HCT116 (cell line): ENCODE measurements around the gene GALNT7. TPM values are rescaled to one million over a fixed set of nuclear protein-coding genes. Genes with fewer than 3 reads are reported as not detected.

Source experiments
- ATAC-seq: fragments of 200-7000 bp; cut with Tn5 transposase; 2 replicates; pipeline ENCODE4 v1.9.1; 2020; ENCODE audit warnings: mild to moderate bottlenecking, moderate library complexity
- BruUV-seq: library from RNA; stranded (reverse); fragments of 400-500 nt; replicated peaks from 2 replicates; lab custom pipeline; 2021; lab: Mats Ljungman, UMichigan
- CTCF ChIA-PET: fragments of 300-600 bp; sonication (Branson Sonifier 250); formaldehyde crosslinking; loops from one replicate; lab custom pipeline; 2021; ENCODE audit warnings: antibody characterized with exemption; lab: Charles Lee
- POLR2A ChIA-PET: fragments of 300-600, 350-600 bp; sonication (Branson Sonifier 250); formaldehyde crosslinking; loops from one replicate; lab custom pipeline; 2021; ENCODE audit warnings: antibody characterized with exemption; lab: Charles Lee
- RAD21 ChIA-PET, 2 experiments: fragments of 300-600 bp; sonication (Branson Sonifier 250); formaldehyde crosslinking; loops; one replicate each; lab custom pipeline; 2023; ENCODE audit warnings: low total read pairs in 2 of 2; ENCODE audit not compliant: uncharacterized antibody in 2 of 2, unreplicated experiment in 2 of 2, low non-redundant PET in 1 of 2; lab: Charles Lee
- DNase-seq: peaks from one replicate; pipeline ENCODE4 v3.0.0-alpha.2; 2010; ENCODE audit warnings: low read depth, low spot score
- H2AFZ ChIP-seq: fragments of 200-600 bp; shearing (Covaris generic), sonication (generic); 2 replicates; pipeline ENCODE4 v1.6.1; 2017; ENCODE audit warnings: low read depth, mixed run types, mixed read lengths, antibody characterized with exemption, low read length; ENCODE audit not compliant: poor library complexity, severe bottlenecking
- H3K27ac ChIP-seq: 2 replicates; pipeline ENCODE4 v1.5.1; 2012; ENCODE audit warnings: low read depth, low read length
- H3K27me3 ChIP-seq: fragments of 200-600 bp; sonication (generic); 2 replicates; pipeline ENCODE4 v1.6.1; 2016; ENCODE audit warnings: mixed run types, low read length, mixed read lengths; ENCODE audit not compliant: insufficient read depth
- H3K36me3 ChIP-seq, 2 experiments: fragments of 200-500 bp in 1 of 2; fragments of 200-600 bp in 1 of 2; sonication (Bioruptor generic) in 1 of 2; sonication (generic) in 1 of 2; 2 replicates each; pipeline versions ENCODE4 v1.5.1 to v1.6.1; 2014 to 2016; ENCODE audit warnings: low read length in 2 of 2, inconsistent platforms in 1 of 2, mixed read lengths in 1 of 2, mixed run types in 1 of 2; ENCODE audit not compliant: insufficient read depth in 2 of 2, control insufficient read depth in 1 of 2
- H3K4me1 ChIP-seq, 2 experiments: fragments of 200-600 bp in 1 of 2; sonication (generic) in 1 of 2; 2 replicates each; pipeline versions ENCODE4 v1.5.1 to v1.6.1; 2012 to 2017; ENCODE audit warnings: low read length in 2 of 2, inconsistent platforms in 1 of 2, mild to moderate bottlenecking in 1 of 2, mixed read lengths in 1 of 2, mixed run types in 1 of 2, moderate library complexity in 1 of 2; ENCODE audit not compliant: insufficient read depth in 2 of 2, control insufficient read depth in 1 of 2
- H3K4me2 ChIP-seq: fragments of 200-600 bp; sonication (generic); 2 replicates; pipeline ENCODE4 v1.6.1; 2017; ENCODE audit warnings: mixed run types, low read length, mixed read lengths
- H3K4me3 ChIP-seq, 2 experiments: fragments of 200-600 bp in 1 of 2; sonication (generic) in 1 of 2; replicated peaks in 1 of 2; 2 replicates each; pipeline ENCODE4 v1.5.1; 2011 to 2016; ENCODE audit warnings: low read length in 2 of 2, control low read depth in 1 of 2, low read depth in 1 of 2, mild to moderate bottlenecking in 1 of 2, mixed read lengths in 1 of 2, mixed run types in 1 of 2
- H3K79me2 ChIP-seq: fragments of 200-600 bp; sonication (generic); 2 replicates; pipeline ENCODE4 v1.6.1; 2017; ENCODE audit warnings: mild to moderate bottlenecking, mixed run types, low read length, moderate library complexity, mixed read lengths; ENCODE audit not compliant: insufficient read depth
- H3K9ac ChIP-seq: fragments of 200-600 bp; sonication (generic); 2 replicates; pipeline ENCODE4 v1.6.1; 2016; ENCODE audit warnings: low read length, mixed read lengths
- H3K9me2 ChIP-seq: fragments of 200-600 bp; sonication (generic), shearing (Covaris generic); 2 replicates; pipeline ENCODE4 v1.6.1; 2017; ENCODE audit warnings: mixed run types, mild to moderate bottlenecking, moderate library complexity; ENCODE audit not compliant: insufficient read depth
- H3K9me3 ChIP-seq, 2 experiments: fragments of 200-500 bp in 1 of 2; fragments of 200-600 bp in 1 of 2; sonication (Bioruptor generic) in 1 of 2; sonication (generic) in 1 of 2; 2 replicates each; pipeline ENCODE4 v1.6.1; 2014 to 2017; ENCODE audit warnings: low read length in 2 of 2, mixed read lengths in 2 of 2, inconsistent platforms in 1 of 2, low read depth in 1 of 2, mild to moderate bottlenecking in 1 of 2, mixed run types in 1 of 2, moderate library complexity in 1 of 2; ENCODE audit not compliant: control insufficient read depth in 1 of 2, insufficient read depth in 1 of 2
- H4K20me1 ChIP-seq: fragments of 200-600 bp; sonication (generic), shearing (Covaris generic); 2 replicates; pipeline ENCODE4 v1.6.1; 2017; ENCODE audit warnings: mixed run types, mild to moderate bottlenecking, moderate library complexity; ENCODE audit not compliant: insufficient read depth
- CEBPB ChIP-seq: IDR thresholded peaks from 2 replicates; pipeline ENCODE4 v1.6.1; 2012; ENCODE audit warnings: low read depth
- EGR1 ChIP-seq: IDR thresholded peaks from 2 replicates; pipeline ENCODE4 v1.6.1; 2012; ENCODE audit warnings: low read depth
- ELF1 ChIP-seq: IDR thresholded peaks from 2 replicates; pipeline ENCODE4 v1.6.1; 2012; ENCODE audit warnings: low read depth, borderline replicate concordance
- EZH2phosphoT487 ChIP-seq: fragments of 200-600 bp; IDR thresholded peaks from 2 replicates; pipeline ENCODE4 v1.6.1; 2018; ENCODE audit warnings: antibody characterized with exemption, borderline replicate concordance
- JUND ChIP-seq: IDR thresholded peaks from 2 replicates; pipeline ENCODE4 v1.6.1; 2012
- POLR2A ChIP-seq: IDR thresholded peaks from 2 replicates; pipeline ENCODE4 v1.7.0; 2011; ENCODE audit warnings: borderline replicate concordance; ENCODE audit not compliant: insufficient read depth, insufficient read length; ENCODE audit errors: extremely low read depth
- TCF7L2 ChIP-seq: IDR thresholded peaks from 2 replicates; pipeline ENCODE4 v1.7.0; 2011; ENCODE audit warnings: borderline replicate concordance, inconsistent platforms; ENCODE audit not compliant: insufficient read depth, insufficient read length; ENCODE audit errors: extremely low read depth
- YY1 ChIP-seq: IDR thresholded peaks from 2 replicates; pipeline ENCODE4 v1.6.1; 2011; ENCODE audit warnings: low read length, low read depth, moderate library complexity, mild to moderate bottlenecking; ENCODE audit not compliant: insufficient replicate concordance; ENCODE audit errors: extremely low read depth
- ZFX ChIP-seq: fragments of 450-650 bp; IDR thresholded peaks from 2 replicates; pipeline ENCODE4 v1.6.1; 2017
- ZNF274 ChIP-seq: fragments of 200-500 bp; sonication (Bioruptor generic); IDR thresholded peaks from 2 replicates; pipeline ENCODE4 v1.6.1; 2014; ENCODE audit warnings: mild to moderate bottlenecking, low read depth, low read length, inconsistent platforms
- intact Hi-C: fragments of 100-400 bp; cut with micrococcal nuclease; formaldehyde crosslinking; loops from 2 replicates; pipeline ENCODE4 v1.10.0; 2022
- total RNA-seq: library from RNA; stranded (reverse); gene quantifications from one replicate; pipeline ENCODE4 v1.2.1, GENCODE V29; 2021; ENCODE audit not compliant: unreplicated experiment
- TF ChIP-seq, protein P1 (sequence below): IDR thresholded peaks from 2 replicates; pipeline ENCODE4 v1.6.1; 2012
- TF ChIP-seq, protein P2 (sequence below): IDR thresholded peaks from 2 replicates; pipeline ENCODE4 v1.6.1; 2012
- TF ChIP-seq, protein P3 (sequence below): IDR thresholded peaks from 2 replicates; pipeline ENCODE4 v1.6.1; 2012; ENCODE audit warnings: low read depth

GALNT7 gene
- total RNA-seq, 1 experiment from 2014 or later = 21.3 TPM

DNA sequence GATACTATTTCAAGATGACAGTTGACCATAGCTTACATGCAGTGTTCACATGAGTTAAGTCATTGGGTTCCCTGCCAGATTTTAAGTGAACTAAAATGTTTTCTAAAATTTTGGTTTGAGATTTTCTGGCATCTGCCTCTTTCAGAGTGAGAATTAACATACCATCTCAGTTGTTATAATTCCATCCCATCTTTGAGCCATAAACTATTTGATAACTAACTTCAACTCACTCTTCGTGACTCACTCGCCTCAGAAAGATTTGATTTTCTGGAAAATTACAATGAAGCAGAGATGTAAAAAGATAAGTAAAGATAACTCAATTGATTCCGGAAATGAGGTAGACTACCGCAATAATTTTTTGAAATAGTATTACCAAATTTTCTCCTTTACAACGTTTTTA lies 103.7 kb downstream of the GALNT7 start:
- H3K4me2 ChIP-seq = no peak overlapping the region
- H3K27ac ChIP-seq = no peak overlapping the region
- no TSS peak for BruUV-seq
- no peak overlapping the region for H3K9ac ChIP-seq
- H3K4me3 ChIP-seq = no peak overlapping the region
- H3K79me2 ChIP-seq = peaks cover 9% of the 10 kb centered on the region; the same call in 1 of the 2 replicates
- TF ChIP-seq ZFX (no peak), ELF1 (no peak), CEBPB (no peak), TCF7L2 (no peak), YY1 (no peak), EGR1 (no peak), ZNF274 (no peak)
- TF ChIP-seq, protein P1, sequence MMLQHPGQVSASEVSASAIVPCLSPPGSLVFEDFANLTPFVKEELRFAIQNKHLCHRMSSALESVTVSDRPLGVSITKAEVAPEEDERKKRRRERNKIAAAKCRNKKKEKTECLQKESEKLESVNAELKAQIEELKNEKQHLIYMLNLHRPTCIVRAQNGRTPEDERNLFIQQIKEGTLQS = no peak
- TF ChIP-seq, protein P2, sequence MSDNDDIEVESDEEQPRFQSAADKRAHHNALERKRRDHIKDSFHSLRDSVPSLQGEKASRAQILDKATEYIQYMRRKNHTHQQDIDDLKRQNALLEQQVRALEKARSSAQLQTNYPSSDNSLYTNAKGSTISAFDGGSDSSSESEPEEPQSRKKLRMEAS = no peak
- CTCF ChIA-PET = no interaction called here
- no peaks in the 10 kb centered on the region for H3K9me2 ChIP-seq
- H3K36me3 ChIP-seq = no peaks in the 10 kb centered on the region
- no peaks in the 10 kb centered on the region for H3K4me1 ChIP-seq
- intact Hi-C loops = no loop called here
- no peak overlapping the region for H2AFZ ChIP-seq
- H3K27me3 ChIP-seq = no peaks in the 10 kb centered on the region
- H4K20me1 ChIP-seq = no peaks in the 10 kb centered on the region
- POLR2A ChIA-PET = no interaction called here
- H3K9me3 ChIP-seq = no peaks in the 10 kb centered on the region
- RAD21 ChIA-PET = no interaction called here
- no peak for DNase-seq
- no peak for ATAC-seq

DNA sequence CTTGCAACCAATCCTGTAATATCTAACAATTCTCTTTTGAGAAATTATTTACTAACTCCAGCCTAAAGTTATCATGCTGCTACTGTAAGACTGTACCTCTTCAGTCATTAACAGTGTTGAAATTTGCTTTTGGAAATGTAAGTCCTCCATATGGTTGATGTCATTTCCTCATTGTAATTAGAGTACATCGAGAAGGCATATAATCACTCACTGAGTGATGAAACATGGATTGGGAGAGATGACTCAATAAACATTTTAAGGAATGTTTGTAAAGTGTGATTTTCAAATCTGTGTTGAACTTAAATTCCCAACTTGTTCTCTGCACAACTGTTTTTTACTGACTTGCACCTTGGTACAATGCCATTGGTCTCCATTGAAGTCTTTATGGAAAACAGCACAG lies 104.4 kb downstream of the GALNT7 start:
- Histone ChIP-seq H3K79me2 (peaks cover 9% of the 10 kb centered on the region; the same call in 1 of the 2 replicates), H4K20me1 (no peaks in the 10 kb centered on the region), H3K4me3 (no peak overlapping the region), H3K9me3 (no peaks in the 10 kb centered on the region), H3K4me1 (no peaks in the 10 kb centered on the region), H3K36me3 (no peaks in the 10 kb centered on the region), H3K4me2 (no peak overlapping the region), H2AFZ (no peak overlapping the region), H3K27me3 (no peaks in the 10 kb centered on the region), H3K9ac (no peak overlapping the region), H3K27ac (no peak overlapping the region), H3K9me2 (no peaks in the 10 kb centered on the region)
- ChIA-PET CTCF (no interaction called here), POLR2A (no interaction called here), RAD21 (no interaction called here)
- intact Hi-C loops = no loop called here
- ATAC-seq = no peak
- BruUV-seq = no TSS peak
- no peak for DNase-seq
- no peak for TF ChIP-seq POLR2A
- no peak for TF ChIP-seq JUND
- TF ChIP-seq, protein P2 = no peak
- TF ChIP-seq ELF1 = no peak
- TF ChIP-seq EZH2phosphoT487 = no peak
- TF ChIP-seq, protein P3, sequence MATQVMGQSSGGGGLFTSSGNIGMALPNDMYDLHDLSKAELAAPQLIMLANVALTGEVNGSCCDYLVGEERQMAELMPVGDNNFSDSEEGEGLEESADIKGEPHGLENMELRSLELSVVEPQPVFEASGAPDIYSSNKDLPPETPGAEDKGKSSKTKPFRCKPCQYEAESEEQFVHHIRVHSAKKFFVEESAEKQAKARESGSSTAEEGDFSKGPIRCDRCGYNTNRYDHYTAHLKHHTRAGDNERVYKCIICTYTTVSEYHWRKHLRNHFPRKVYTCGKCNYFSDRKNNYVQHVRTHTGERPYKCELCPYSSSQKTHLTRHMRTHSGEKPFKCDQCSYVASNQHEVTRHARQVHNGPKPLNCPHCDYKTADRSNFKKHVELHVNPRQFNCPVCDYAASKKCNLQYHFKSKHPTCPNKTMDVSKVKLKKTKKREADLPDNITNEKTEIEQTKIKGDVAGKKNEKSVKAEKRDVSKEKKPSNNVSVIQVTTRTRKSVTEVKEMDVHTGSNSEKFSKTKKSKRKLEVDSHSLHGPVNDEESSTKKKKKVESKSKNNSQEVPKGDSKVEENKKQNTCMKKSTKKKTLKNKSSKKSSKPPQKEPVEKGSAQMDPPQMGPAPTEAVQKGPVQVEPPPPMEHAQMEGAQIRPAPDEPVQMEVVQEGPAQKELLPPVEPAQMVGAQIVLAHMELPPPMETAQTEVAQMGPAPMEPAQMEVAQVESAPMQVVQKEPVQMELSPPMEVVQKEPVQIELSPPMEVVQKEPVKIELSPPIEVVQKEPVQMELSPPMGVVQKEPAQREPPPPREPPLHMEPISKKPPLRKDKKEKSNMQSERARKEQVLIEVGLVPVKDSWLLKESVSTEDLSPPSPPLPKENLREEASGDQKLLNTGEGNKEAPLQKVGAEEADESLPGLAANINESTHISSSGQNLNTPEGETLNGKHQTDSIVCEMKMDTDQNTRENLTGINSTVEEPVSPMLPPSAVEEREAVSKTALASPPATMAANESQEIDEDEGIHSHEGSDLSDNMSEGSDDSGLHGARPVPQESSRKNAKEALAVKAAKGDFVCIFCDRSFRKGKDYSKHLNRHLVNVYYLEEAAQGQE = no peak
- TF ChIP-seq EGR1 = no peak
